Lower leg skin (tissue), 3 donors: ENCODE data around the gene ZNF280C.

Experiments
- POLR2A ChIP-seq, 2 donors: fragments of 450-650 bp; IDR thresholded peaks; one replicate each; pipeline ENCODE4 v1.6.1; 2016 to 2017; ENCODE audit warnings: antibody characterized with exemption in 2 of 2, mild to moderate bottlenecking in 1 of 2, moderate library complexity in 1 of 2
- TF ChIP-seq, protein P1 (sequence below), 3 donors: fragments of 450-650 bp; IDR thresholded peaks; one replicate each; pipeline ENCODE4 v1.5.1; 2016; ENCODE audit warnings: antibody characterized with exemption in 3 of 3, mild to moderate bottlenecking in 3 of 3, moderate library complexity in 2 of 3

DNA sequence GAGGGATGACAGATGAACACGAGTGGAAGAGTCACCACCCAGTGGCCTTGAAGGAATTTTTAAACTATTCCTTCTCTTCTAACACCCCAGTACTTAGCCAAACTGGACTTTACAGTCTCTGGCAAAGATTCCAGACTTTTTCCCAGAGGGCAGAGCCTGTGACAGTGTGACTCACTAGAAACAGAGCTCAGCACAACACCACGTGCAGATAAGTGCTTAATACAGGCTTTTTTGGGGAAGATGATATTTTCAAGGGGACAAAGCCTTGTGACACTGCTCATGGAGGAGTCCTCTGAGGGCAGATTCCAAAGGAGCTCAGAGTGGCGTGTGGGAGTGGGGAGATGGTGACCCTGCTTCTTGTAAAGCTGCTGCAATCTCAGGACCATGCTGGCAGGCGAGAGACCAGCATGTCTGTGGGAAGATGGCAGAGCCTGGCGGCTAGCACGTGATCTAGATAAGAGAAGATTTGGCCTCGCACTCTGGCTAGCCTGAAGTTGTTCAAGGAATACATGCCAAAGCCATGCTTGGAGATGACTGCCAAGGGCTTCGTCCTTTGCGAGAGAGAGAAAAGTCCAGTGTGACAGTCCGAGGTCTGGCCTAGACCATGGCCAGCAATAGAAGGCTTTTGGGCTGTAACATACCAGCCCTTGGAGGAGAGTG is 94.5 kb downstream of the ZNF280C start:
- TF ChIP-seq POLR2A (IDR thresholded peaks at IDR 0.05) = no peak
- TF ChIP-seq, protein P1, sequence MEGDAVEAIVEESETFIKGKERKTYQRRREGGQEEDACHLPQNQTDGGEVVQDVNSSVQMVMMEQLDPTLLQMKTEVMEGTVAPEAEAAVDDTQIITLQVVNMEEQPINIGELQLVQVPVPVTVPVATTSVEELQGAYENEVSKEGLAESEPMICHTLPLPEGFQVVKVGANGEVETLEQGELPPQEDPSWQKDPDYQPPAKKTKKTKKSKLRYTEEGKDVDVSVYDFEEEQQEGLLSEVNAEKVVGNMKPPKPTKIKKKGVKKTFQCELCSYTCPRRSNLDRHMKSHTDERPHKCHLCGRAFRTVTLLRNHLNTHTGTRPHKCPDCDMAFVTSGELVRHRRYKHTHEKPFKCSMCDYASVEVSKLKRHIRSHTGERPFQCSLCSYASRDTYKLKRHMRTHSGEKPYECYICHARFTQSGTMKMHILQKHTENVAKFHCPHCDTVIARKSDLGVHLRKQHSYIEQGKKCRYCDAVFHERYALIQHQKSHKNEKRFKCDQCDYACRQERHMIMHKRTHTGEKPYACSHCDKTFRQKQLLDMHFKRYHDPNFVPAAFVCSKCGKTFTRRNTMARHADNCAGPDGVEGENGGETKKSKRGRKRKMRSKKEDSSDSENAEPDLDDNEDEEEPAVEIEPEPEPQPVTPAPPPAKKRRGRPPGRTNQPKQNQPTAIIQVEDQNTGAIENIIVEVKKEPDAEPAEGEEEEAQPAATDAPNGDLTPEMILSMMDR (IDR thresholded peaks at IDR 0.05) = no peak
